Measurements from ENCODE around the gene UBAC2. TPM values are rescaled to one million over a fixed set of nuclear protein-coding genes. Genes with fewer than 3 reads are reported as not detected.

Gene UBAC2
- total RNA-seq, 1 experiment from 2014 or later = 80.3 TPM

DNA sequence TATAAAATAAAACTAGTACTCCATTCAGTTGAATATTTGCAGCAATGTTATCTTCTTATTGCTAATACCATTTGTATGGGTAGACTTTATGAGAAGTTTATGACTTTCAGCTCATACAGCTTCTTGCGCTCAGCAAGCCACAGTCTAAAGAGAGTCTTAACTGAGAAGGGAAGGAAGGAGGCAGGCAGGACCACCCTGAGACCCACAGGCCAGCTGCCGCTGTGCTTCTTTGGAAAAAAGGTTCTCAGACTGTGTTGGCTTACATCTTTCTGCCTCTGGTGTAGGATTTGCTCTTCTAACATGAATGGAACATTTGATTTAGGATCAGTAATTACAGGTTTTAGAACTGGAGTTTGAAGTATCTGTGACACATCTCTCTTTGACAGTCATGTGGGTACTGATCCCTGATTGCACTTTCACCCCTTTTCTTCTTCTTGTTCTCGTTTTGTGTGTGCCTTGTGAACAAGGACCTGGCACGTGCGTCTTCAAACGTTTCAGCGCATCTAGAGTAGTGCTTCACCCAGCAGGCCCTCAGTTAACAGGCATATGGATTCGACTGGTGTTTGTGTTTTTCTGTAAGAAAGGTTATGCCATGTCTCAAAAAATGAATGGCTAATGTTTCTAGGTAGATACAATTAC, 64.6 kb downstream of the UBAC2 start:
- no TSS peak for BruUV-seq (replicated peaks)
- intact Hi-C loops (cut with micrococcal nuclease; ENCODE audit: unreplicated experiment) = loop anchor here (5.0 to 10.0 kb wide), 3 partner anchors 180 to 423 kb away; no protein-coding TSS in a partner anchor
- H3K27me3 ChIP-seq (ENCODE audit: insufficient read depth, low read depth) = no peaks in the 10 kb centered on the region

GRCh38 chr13:99265821-99266426, 65.3 kb downstream of the UBAC2 start:
- Histone ChIP-seq H3K4me2 (no peak overlapping the region), H4K20me1 (ENCODE audit: insufficient read depth) (peaks cover 35% of the 10 kb centered on the region; the same call in 1 of the 2 replicates), H3K27me3 (ENCODE audit: insufficient read depth, low read depth) (no peaks in the 10 kb centered on the region), H3K9me3 (ENCODE audit: insufficient read depth, low read depth) (no peaks in the 10 kb centered on the region), H3K9me2 (ENCODE audit: insufficient read depth) (no peaks in the 10 kb centered on the region), H3K36me3 (ENCODE audit: low read depth) (peaks cover 7% of the 10 kb centered on the region; the same call in 1 of the 2 replicates), H2AFZ (no peak overlapping the region), H3K4me3 (no peak overlapping the region), H3F3A (ENCODE audit: insufficient read depth, low read depth) (peaks cover 44% of the 10 kb centered on the region), H3K79me2 (ENCODE audit: low read depth) (peaks cover 32% of the 10 kb centered on the region), H3K27ac (no peak overlapping the region), H3K4me1 (replicated peaks; ENCODE audit: insufficient read depth) (no peaks in the 10 kb centered on the region)
- no TSS peak for BruUV-seq (replicated peaks)
- no peak for TF ChIP-seq EZH2 (IDR thresholded peaks at IDR 0.05; ENCODE audit: low read depth)
- TF ChIP-seq, protein P1, sequence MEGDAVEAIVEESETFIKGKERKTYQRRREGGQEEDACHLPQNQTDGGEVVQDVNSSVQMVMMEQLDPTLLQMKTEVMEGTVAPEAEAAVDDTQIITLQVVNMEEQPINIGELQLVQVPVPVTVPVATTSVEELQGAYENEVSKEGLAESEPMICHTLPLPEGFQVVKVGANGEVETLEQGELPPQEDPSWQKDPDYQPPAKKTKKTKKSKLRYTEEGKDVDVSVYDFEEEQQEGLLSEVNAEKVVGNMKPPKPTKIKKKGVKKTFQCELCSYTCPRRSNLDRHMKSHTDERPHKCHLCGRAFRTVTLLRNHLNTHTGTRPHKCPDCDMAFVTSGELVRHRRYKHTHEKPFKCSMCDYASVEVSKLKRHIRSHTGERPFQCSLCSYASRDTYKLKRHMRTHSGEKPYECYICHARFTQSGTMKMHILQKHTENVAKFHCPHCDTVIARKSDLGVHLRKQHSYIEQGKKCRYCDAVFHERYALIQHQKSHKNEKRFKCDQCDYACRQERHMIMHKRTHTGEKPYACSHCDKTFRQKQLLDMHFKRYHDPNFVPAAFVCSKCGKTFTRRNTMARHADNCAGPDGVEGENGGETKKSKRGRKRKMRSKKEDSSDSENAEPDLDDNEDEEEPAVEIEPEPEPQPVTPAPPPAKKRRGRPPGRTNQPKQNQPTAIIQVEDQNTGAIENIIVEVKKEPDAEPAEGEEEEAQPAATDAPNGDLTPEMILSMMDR (conservative IDR thresholded peaks at IDR 0.05) = peak; percentile 77
- intact Hi-C loops (cut with micrococcal nuclease; ENCODE audit: unreplicated experiment) = loop anchor here (1.0 to 10.0 kb wide), 4 partner anchors 90 to 424 kb away; no protein-coding TSS in a partner anchor
- no peak for DNase-seq
- ChIA-PET POLR2A (ENCODE audit: unreplicated experiment) (no interaction called here), CTCF (interaction anchor here (0.6 to 1.0 kb wide), 6 partner anchors 67 to 609 kb away, joined by 3 to 8 read pairs (median 4); no protein-coding TSS in a partner anchor)

More for the DNA sequence above, 64.6 kb downstream of the UBAC2 start:
- Histone ChIP-seq H3K9me2 (ENCODE audit: insufficient read depth) (no peaks in the 10 kb centered on the region), H3F3A (ENCODE audit: insufficient read depth, low read depth) (peaks cover 44% of the 10 kb centered on the region), H3K27ac (peak overlapping the region; percentile 24; the same call in 1 of the 2 replicates), H4K20me1 (ENCODE audit: insufficient read depth) (peaks cover 35% of the 10 kb centered on the region; the same call in 1 of the 2 replicates), H3K4me2 (no peak overlapping the region), H3K9me3 (ENCODE audit: insufficient read depth, low read depth) (no peaks in the 10 kb centered on the region), H3K4me1 (replicated peaks; ENCODE audit: insufficient read depth) (no peaks in the 10 kb centered on the region), H3K36me3 (ENCODE audit: low read depth) (peaks cover 7% of the 10 kb centered on the region; the same call in 1 of the 2 replicates), H3K79me2 (ENCODE audit: low read depth) (peaks cover 29% of the 10 kb centered on the region), H3K4me3 (no peak overlapping the region), H2AFZ (no peak overlapping the region)
- ChIA-PET CTCF (interaction anchor here (0.9 kb wide), 1 partner anchor 89 kb away, joined by 8 read pairs; no protein-coding TSS in a partner anchor), POLR2A (ENCODE audit: unreplicated experiment) (interaction anchor here (0.6 kb wide), 1 partner anchor 615 kb away, joined by 3 read pairs; no protein-coding TSS in a partner anchor)
- DNase-seq = no peak
- TF ChIP-seq EZH2 (IDR thresholded peaks at IDR 0.05; ENCODE audit: low read depth) = no peak
- TF ChIP-seq, protein P1 (conservative IDR thresholded peaks at IDR 0.05) = no peak

DNA sequence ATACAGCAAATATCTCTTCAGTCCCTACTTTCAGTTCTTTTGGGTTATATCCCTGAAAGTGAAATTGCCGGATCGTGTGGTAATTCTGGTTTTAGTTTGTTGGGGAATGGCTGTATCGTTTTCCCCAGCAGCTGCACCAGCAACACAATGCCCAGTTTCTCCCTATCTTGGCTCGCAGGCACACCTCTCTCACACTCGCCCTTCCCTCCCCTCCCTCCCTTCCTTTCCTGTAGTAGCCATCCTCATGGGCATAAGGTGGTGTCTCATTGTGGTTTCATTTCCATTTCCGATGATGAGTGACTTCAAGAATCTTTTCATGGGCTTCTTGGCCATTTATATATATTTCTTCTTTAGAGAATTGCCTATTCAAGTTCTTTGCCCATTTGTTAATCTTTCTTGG, 66.2 kb downstream of the UBAC2 start:
- Histone ChIP-seq H2AFZ (no peak overlapping the region), H3K27me3 (ENCODE audit: insufficient read depth, low read depth) (no peaks in the 10 kb centered on the region), H3K36me3 (ENCODE audit: low read depth) (peaks cover 7% of the 10 kb centered on the region; the same call in 1 of the 2 replicates), H3K9me3 (ENCODE audit: insufficient read depth, low read depth) (no peaks in the 10 kb centered on the region), H4K20me1 (ENCODE audit: insufficient read depth) (peaks cover 35% of the 10 kb centered on the region; the same call in 1 of the 2 replicates), H3K4me3 (no peak overlapping the region), H3K9me2 (ENCODE audit: insufficient read depth) (no peaks in the 10 kb centered on the region), H3K4me1 (replicated peaks; ENCODE audit: insufficient read depth) (no peaks in the 10 kb centered on the region), H3K4me2 (no peak overlapping the region), H3F3A (ENCODE audit: insufficient read depth, low read depth) (peaks cover 44% of the 10 kb centered on the region), H3K27ac (no peak overlapping the region), H3K79me2 (ENCODE audit: low read depth) (peaks cover 33% of the 10 kb centered on the region)
- no peak for DNase-seq
- intact Hi-C loops (cut with micrococcal nuclease; ENCODE audit: unreplicated experiment) = loop anchor here (1.0 to 10.0 kb wide), 4 partner anchors 91 to 425 kb away; no protein-coding TSS in a partner anchor
- BruUV-seq (replicated peaks) = no TSS peak
- CTCF ChIA-PET = interaction anchor here (0.9 to 1.0 kb wide), 3 partner anchors 68 to 169 kb away, joined by 3 to 4 read pairs (median 4); no protein-coding TSS in a partner anchor
- POLR2A ChIA-PET (ENCODE audit: unreplicated experiment) = no interaction called here
- TF ChIP-seq, protein P1 (conservative IDR thresholded peaks at IDR 0.05) = no peak
- TF ChIP-seq EZH2 (IDR thresholded peaks at IDR 0.05; ENCODE audit: low read depth) = no peak

Data from PC-9 (cell line).